ENCODE data around the gene CHRM1.

CHRM1 gene

DNA sequence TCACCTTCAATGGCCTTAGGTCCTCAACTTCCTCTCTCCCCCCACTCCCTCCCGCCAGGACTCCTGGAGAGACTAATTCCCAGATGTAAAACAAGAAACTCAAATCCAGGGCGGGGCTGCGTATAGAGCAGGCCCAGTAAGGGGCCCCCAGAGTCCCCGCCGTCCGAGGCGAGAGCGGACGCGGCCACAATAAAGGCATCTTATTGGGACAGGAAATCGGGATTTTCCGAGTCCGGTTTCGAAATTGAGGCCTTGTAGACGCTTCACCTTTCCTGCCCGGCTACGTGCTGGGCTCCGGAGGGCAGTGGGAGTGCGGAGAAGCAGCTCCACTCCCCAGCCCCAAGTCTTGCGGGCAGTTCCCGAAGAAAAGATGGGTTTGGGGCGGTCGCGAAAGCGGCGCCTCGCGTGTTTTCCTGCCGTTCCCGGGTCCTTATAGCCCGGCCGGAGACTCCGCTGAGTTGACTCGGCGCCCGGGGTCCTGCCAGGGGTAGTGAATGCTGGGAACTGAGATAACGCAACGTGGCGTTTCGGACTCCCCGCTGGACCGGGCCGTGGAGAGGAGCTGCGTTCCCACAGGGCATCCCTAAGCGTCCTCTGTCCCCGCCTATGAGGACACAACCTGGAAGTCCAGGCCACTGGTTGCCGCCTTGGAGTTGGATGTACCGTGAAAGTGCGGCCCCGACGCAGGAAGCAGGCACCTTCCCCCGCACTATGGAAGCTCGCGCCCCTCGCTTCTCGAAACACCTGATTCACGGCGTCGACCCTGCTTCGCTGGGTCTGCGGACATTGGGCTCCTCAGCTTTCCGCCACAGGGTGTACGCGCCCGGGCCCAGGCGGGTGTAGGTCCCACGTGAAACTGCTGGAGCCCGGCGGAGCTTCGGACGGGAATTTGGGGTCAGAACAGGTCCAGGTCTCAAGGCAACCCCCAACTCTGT is 4.8 kb upstream of the CHRM1 start:
- DNase-seq: no peak

DNA sequence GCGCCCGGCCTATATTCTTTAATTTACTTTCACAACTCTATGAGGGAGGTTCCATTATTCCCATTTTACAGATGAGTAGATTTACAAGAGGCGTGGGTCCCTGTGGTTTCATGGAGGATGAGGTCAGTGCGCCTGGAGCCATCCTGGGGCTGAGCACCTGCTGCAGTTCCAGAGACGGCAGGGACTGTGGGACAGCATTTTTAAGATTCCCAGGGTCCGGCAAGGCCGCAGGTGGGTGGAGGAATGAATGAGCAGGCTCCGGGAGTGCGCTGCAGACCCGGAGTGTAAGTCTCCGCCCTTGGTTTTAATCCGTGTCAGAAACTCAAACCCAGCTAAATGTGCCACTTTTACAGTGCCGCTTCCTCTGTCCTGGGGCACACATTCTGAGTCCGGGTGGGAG is 4.1 kb upstream of the CHRM1 start:
- no peak for DNase-seq

DNA sequence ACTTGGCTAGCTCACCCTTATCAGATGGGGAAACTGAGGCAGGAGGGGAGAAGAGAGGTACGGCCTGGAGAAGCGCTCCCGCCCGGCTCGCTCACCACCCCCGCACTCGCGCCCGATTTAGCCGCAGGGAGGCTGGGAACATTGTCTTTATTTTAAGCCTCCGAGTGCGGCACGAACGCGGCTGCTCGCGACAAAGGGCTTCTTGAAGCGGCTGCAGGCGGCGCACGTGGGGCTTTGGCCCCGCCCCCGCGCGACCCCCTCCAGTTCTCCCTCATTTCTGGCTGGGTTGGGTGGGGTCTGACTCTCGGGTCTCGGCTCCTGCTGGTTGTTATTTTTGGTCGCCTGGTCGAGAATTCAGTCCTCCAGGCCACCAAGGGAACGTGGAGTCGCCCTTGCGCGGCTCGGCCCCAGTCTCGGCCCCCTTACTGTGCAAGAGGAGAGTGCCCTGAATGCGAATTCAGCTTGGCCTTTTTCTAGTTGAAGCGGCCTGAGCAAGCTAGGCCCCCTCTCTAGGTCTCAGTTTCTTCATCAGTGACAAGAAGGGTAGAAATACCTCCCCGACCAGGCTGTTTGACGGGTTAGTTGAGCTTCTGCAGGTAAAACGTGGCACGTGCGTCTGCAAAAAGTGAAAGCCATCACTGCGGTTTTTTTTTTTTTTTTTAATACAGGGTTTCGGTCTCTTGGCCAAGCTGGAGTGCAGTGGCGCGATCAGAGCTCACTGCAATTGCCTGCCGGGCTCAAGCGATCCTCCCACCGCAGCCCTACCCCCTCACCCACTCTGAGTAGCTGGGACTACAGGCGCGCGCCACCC is 2.6 kb upstream of the CHRM1 start:
- peak in 2 of 5 experiments; percentile 13 to 55 for DNase-seq

DNA sequence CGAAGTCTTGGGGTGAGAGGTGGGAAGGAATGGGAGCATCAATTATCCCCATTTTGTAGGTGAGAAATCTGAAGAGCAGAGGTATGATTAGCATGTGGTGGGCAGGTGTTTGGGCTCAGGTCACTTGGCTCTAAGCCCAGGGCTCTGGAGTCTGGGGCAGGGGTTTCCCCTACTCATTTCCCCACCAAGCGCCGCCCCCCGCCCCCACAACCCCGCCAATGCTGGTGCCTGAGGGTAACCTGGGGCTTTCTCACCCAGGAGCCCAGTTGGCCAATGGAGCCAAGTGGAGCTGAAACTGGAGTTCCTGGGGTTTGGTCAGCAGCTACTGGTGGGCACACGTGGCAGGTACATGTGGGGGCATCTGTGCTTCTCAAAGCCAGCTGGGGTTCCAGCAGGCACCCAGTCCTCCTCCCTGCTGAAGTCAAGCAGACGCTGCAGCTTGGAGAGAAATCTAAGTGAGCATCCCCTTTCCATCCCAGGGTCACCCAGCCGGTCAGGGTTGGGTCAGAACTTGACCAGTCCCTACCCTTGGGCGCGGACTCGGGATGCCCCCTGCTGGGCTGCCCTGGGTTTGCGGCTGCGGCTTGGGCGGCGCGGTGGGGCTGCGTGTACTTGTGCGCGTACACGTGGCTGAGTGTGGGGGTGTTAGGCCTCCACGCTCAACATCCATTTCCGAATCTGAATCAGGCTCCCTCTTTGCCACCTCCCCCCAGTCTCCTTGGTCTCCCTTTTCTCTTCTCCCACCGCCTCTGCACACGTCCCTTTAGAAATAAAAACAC is 1.7 kb upstream of the CHRM1 start:
- DNase-seq: peak in 2 of 5 experiments; percentile 15 to 34

DNA sequence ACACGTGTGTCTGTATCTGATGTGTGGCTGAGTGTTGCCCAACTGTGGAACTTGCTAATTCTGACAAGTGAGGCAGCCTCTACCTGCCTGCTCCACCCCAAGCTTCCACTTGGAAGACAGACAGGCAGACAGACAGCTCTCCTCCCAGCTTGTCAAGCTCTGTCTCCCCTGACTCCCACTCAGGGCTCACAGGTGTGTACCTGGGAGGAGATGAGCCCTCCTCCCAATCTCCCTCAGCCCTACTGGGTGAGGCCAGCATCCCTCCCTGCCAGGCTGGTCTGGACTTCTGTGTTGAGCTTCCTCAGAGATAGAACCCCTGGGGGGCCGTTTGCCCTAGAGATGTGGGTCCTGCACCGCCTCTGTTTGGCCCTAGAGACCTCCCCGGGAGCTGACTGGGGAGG is 1.0 kb upstream of the CHRM1 start:
- DNase-seq: no peak

DNA sequence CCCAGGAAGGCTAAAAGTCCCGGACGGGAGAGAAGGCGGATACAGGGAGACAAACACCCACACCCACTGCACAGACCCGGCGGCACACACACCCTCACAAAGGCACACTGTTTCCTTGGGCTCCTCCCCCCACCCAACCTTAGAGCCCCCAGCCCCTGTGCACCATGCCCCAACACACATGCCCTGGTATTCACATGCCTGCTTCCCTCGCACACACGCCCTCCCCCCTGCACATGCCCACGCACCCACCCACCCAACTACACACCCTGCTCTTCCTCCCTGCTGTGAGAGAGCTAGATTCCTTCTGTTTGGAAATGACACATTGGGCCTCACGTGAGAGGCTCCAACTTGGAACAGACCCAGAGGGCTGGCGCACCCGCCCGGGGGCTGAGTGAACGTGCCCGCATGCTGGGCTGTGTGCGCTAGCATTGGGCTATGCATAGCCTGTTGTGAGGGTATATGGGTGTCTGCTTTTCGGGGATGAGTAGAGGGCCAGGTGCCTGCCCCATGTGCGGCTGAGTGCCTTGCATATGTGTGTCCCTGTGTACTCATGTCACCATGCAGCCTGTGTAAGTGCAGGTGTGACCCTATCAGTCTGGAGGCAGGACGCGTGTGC is 518 bp upstream of the CHRM1 start:
- no peak for DNase-seq

DNA sequence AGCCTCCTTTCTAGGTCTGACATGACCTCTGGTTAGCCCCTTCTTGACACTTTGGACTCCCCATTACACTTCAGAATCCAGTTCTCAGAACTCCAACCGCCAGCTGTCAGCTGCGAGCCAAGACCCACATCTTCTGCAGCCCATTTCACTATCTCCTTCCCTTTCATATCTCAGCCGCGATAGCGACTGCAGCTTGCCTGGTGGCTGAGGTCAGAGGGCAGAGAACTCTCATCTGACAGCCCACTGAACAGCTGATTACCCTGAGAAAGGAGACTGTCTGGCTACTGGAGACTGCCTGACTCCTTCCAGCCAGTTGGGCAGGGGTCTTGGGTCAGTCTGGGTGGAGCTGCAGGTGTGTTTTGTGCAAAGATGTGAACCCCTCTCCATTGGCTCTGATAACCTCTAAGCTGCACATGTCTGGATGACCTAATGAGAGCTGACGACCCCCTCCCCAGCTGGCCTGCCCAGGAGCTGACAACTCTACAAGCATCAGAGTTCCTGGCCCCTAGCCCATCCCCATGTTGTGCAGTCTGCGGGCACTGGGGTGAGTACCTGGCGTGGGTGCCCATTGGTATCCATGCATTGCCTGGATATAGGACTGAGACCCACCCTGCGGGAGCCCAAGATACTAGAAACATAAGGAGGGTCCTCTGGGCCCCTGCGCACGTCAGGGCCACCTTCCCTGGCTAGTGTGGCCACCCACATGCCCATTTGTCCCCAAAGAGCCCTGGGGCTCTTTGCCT is 1.1 kb downstream of the CHRM1 start:
- DNase-seq: no peak

DNA sequence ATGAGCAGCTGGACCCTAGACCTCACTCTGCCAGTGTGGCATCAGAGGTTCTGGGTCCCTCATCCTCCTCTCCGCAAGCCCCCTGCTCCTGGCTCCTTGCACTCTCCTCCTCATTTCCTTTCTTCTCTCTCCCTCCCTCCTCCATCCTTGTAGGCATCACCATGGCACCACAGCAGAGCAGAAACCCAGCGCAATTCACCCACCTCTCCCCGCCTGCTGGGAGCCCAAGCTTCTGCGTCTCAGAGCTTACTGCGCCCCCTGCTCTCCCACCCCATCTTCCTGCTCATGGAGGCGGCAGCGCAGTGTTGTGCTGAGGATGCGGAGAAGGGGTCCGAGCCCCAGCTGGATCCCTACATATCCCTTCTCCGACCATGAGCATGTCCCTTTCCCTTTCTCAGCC is 1.7 kb downstream of the CHRM1 start:
- no peak for DNase-seq

DNA sequence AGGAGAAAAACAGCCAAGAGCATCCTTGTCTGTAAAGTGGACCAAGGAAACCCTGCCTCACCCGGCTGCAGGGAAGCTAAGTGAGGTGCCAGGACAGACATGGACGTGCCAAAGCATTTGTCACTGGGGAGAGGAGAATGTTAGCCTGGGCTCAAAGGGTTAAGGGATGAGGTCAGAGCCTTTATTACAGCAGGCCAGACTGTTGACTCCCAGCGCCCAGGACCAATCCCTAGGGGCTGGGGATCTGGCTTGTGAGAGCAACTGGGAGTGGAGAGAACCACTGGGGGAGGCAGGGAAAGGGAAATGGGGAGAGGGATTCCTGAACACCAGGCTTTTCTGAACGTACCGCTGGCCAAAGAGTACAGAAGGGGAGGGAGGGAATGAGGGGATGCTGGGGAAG is 2.6 kb downstream of the CHRM1 start:
- DNase-seq: no peak

DNA sequence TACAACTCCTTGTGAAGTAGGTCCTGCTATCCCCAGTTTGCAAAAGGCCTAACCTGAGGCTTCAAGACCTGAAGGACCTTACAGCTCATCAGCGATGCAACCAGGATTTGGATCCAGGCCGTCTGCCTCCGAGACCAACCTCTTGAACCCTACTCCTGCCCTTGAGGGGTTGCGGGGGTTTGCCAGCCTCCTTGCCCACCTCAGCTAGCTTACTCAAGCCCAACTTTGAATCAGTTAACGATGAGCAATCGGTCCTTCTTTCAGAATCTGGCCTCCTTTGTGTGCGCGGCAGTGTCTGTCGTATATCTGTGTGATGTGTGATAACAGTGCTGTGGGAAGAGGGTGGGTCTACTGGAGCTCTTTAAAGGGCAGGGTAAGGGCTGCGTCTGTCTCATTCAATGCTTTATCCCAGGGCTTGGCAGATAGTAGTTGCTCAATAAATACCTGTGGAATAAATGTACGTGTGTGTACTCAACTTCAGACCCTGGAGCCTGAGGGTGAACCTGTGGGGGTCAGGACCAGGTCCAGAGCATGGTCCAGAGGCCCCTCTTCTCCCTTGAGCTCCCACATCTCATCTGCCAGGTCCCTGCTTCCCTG is 3.2 kb downstream of the CHRM1 start:
- DNase-seq: no peak

DNA sequence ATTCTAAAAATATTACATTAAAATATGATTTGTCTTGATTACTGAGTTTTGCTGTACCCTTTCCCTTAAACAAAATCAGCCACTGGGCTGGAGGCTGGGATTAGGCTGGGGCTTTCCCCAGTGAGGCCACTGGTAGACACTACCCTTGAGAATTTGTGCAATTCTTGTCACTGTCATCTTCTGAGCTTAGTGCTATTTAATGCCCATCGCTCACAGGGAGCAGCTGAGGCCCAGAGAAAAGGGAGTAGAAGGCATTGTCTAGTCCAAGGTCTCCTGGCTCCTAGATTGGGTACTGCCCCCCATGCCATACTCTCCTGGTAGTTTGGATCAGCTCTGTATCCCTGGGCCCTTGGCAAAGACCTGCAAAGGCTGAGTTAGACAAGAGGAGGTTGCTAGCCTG is 6.7 kb downstream of the CHRM1 start:
- DNase-seq: no peak

DNA sequence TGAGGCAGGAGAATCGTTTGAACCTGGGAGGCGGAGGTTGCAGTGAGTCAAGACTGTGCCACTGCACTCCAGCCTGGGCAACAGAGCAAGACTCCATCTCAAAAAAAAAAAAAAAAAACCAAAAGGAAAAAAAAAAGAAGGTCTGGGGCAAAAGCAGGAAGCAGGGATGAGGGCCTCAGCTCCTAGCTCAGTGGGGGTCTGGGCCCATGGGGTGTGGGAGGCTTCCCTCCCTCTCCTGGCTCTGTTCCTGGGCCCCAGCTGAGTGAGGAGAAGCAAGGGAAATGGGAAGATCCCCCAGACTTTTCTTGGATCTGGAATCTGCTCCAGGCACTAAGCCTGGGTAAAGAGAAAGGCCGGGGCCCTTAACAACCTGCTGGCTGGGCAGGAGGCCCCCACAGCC is 8.9 kb downstream of the CHRM1 start:
- DNase-seq: no peak

DNA sequence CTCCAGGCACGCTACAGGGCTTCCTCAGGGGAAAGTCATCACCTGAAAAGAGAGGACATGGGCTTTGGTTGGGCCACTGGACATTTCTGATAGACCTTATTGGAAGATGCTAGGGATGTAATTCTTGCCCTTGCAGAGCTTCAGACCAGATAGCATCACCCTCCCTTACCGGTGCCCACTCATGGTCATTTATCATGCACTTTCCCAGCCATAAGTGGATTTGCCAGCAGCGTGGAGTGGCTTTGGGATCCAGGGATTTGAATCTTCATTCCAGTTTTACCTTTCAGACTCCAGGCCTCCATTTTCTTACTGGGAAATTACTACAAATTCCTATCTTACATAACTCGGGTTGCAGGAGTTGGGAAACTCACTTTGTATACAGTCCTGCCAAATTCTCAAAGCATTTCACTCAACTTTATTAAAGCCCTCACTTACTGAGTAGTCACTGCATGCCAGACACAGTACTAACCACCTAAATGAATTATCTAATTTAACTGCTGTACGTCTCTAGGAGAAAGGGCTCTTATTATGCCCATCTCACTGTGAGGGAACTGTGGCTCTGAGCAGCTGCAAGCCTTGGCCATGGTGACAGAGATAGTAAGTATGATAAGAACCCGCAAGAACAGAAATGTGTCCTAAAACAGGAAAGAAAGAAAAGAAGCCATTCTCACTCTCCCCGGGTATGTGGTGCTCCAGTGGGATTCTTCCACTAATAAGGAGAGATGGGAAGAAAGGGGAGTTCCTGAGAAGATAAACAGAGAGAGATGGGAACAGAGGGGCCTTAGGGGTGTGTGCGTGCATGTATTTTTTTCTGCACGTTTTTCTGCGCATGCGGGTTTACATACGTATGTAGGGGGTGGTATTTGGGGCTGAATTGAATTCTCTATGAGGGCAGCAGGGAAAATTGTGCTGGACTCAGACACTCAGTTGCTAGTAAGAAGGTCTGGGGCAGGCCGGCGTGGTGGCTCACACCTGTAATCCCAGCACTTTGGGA is 9.7 kb downstream of the CHRM1 start:
- peak in 1 of 5 experiments; percentile 63 for DNase-seq

DNA sequence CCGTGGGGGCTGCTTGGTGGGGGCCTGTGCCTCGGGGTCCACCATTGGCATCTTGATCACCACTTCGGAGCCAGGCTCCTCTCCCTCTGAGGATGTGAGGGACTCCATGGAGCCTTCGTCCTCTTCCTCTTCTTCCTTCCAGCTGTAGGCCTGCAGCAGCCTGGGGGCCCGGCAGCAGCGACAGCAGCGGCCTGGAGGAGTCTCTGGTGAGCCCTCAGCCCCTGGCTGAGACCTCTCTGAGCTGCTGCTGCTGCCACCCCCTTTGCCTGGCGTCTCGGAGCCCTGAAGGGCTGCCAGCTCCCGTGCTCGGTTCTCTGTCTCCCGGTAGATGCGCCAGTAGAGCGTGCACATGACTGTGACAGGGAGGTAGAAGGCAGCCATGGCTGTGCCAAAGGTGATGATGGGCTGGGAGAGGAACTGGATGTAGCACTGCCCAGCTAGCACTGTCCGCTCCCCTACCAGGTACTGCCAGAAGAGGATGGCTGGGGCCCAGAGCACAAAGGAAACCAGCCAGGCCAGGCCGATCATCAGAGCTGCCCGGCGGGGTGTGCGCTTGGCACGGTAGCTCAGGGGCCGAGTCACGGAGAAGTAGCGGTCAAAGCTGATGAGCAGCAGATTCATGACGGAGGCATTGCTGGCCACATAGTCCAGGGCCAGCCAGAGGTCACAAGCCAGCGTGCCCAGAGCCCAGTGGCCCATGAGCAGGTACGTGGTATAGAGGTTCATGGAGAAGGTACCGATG is 10.9 kb downstream of the CHRM1 start:
- no peak for DNase-seq

DNA sequence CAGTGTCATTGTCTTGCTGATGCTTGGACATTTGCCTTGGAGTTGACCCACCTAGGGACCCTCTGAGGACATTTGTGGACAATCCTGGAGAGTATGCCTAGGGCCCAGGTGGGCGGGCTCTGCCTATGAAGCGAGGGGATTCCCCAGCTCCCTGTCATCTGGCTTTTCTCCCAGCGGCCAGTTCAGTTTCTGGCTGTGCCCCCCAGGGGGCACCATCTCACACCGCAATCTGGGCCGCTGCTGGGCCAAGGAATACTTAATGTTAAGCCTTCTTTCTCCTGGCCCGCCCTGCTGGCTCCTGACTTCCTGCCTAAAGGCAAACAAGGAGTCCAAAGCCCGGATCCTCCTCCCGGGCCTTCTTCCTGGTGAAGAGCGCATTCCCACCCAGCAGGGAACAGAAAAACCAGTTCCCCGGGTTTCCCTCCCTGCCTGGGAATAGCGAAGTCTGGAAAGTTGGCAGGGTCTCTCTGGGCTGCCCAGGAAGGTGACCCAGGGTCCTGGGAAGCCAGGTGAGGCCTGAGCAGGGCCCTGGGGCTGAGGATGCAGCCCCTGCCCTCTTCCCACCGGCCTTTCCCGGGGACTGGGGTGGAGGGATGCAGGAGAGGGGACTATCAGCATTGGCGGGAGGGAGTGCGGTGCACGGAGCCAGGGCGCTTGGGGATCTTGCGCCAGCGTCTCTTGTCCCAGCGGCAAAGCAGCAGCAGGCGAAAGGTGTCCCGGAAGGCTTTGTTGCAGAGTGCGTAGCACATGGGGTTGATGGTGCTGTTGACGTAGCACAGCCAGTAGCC is 11.9 kb downstream of the CHRM1 start:
- no peak for DNase-seq

DNA sequence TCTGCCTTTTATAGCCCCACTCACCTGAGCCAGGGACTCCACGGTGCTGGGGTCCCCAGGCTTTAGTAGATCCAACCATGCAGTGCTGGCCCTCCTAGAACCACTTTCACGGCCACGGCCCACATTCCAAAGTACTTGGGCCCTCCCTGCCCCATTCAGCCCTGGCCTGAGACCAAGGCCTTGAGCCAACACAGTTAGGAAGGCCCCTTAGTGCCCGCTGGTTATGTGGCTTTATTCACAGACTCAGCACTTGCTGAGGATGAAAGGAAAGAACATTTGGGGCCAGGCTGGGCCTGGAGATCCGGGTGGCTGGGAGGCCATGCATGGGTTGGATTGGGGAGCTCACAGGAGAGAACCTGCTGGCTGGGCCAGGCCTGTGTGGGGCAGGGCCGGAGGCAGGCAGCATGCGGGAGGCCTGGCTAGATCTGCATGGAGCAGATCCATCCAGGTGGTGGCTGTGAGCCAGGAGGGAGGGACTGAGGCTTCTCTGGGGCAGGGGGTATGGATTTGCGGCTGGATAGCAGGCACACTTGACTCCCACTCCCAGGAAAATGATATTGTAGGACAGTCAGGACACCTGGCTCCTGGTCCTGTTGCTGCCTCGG is 12.6 kb downstream of the CHRM1 start:
- DNase-seq: no peak

DNA sequence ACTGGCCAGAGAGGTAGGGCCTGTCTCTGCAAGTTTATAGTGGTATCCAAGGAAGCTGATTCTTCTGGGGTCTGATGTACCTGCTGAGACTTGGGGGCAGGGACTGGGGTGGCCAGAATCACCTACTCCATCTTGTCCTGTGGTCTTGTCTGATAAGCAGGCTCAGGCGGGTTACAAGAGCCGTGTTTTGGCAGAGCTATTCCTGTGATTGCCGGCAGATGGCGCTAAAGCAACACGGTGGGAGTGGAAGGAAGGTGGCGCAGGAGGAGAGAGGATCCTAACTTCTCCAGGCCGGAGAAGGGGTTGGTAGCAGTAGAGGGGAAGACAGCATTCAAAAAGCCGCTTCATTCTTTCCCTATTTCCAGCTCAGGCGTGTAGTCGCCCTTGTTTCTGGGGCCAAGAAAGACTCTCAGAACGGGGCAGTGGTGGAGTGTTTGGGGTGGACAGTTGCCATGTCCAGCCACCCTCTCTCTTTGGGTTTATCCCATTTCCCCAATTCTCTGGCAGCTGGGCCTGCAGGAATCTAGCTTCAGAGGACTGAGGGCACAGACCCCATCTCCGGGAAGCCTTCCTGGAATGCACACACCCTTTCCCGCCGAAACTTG is 15.1 kb downstream of the CHRM1 start:
- peak; percentile 50 to 69 (median 66) for DNase-seq

DNA sequence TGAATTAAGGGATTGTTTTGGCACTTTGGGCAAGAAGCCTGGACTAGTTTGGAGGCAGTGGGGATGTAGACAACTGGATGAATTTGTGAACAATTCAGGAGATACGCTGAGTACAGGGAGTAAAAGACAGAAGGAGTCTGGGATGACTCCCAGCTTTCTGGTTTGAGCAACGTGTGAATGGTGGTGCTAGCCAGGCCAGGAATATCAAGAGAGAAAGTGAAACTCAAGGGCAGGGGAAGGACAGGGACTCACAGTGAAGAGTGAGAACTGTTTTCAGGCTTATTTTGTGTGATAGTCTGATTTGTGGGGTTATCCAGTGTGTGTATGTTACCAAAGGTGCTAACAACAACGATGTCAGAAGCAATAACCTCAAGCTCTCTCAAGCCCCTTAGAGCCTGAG is 15.9 kb downstream of the CHRM1 start:
- no peak for DNase-seq

Measured in T-helper 2 cell (primary cell).